HEK293T (cell line): ENCODE data around the gene ZC3H7B.

Source experiments
- BHLHE40 ChIP-seq: fragments of 450-650 bp; IDR thresholded peaks from 2 replicates; pipeline ENCODE4 v1.6.1; 2016; ENCODE audit warnings: mild to moderate bottlenecking, moderate library complexity, borderline replicate concordance
- FOXM1 ChIP-seq: fragments of 450-650 bp; IDR thresholded peaks from 2 replicates; pipeline ENCODE4 v1.6.1; 2017; ENCODE audit warnings: mild to moderate bottlenecking, borderline replicate concordance
- HDGF ChIP-seq: fragments of 450-650 bp; IDR thresholded peaks from 2 replicates; pipeline ENCODE4 v1.6.1; 2017; ENCODE audit warnings: antibody characterized with exemption, borderline replicate concordance
- PKNOX1 ChIP-seq: fragments of 450-650 bp; IDR thresholded peaks from 2 replicates; pipeline ENCODE4 v1.6.1; 2016
- SUZ12 ChIP-seq: fragments of 450-650 bp; IDR thresholded peaks from 2 replicates; pipeline ENCODE4 v1.6.1; 2016; ENCODE audit warnings: mild to moderate bottlenecking
- ZNF384 ChIP-seq: fragments of 450-650 bp; IDR thresholded peaks from 2 replicates; pipeline ENCODE4 v1.6.1; 2016

- TF ChIP-seq SUZ12 = no peak
- TF ChIP-seq ZNF384 = no peak
- TF ChIP-seq BHLHE40 = no peak
- no peak for TF ChIP-seq PKNOX1
- TF ChIP-seq HDGF = no peak
- no peak for TF ChIP-seq FOXM1
Observed at GRCh38 chr22:41401781-41402648, 100.7 kb downstream of the ZC3H7B start.
